Panc1 (cell line): ENCODE measurements around the gene SIGLEC7. TPM values are rescaled to one million over a fixed set of nuclear protein-coding genes. Genes with fewer than 3 reads are reported as not detected.

Experiments used
- ATAC-seq: fragments of 200-7000 bp; cut with Tn5 transposase; 2 replicates; pipeline ENCODE4 v1.9.1; 2020; ENCODE audit warnings: mild to moderate bottlenecking, moderate library complexity
- BruUV-seq: library from RNA; stranded (reverse); fragments of 400-500 nt; replicated peaks from 2 replicates; lab custom pipeline; 2021; lab: Mats Ljungman, UMichigan
- CTCF ChIA-PET: fragments of 300-600 bp; sonication (Branson Sonifier 250); formaldehyde crosslinking; loops from one replicate; lab custom pipeline; 2022; ENCODE audit warnings: antibody characterized with exemption; lab: Charles Lee
- POLR2A ChIA-PET: fragments of 300-600 bp; sonication (Branson Sonifier 250); formaldehyde crosslinking; loops from one replicate; lab custom pipeline; 2022; ENCODE audit warnings: antibody characterized with exemption; lab: Charles Lee
- DNase-seq: peaks from one replicate; pipeline ENCODE4 v3.0.0-alpha.2; 2010; ENCODE audit warnings: low read depth, low spot score
- H3K27ac ChIP-seq: 2 replicates; pipeline ENCODE4 v1.5.1; 2011; ENCODE audit warnings: mild to moderate bottlenecking, low read length, inconsistent platforms
- H3K27me3 ChIP-seq: fragments of 200-500 bp; sonication (Bioruptor generic); 2 replicates; pipeline ENCODE4 v1.6.0; 2014; ENCODE audit warnings: low read length, inconsistent platforms; ENCODE audit not compliant: control insufficient read depth, insufficient read depth
- H3K36me3 ChIP-seq: fragments of 200-500 bp; sonication (Bioruptor generic); 2 replicates; pipeline ENCODE4 v1.5.1; 2014; ENCODE audit warnings: inconsistent platforms, mild to moderate bottlenecking, low read length, moderate library complexity; ENCODE audit not compliant: control insufficient read depth, insufficient read depth
- H3K4me1 ChIP-seq: 2 replicates; pipeline ENCODE4 v1.5.1; 2011; ENCODE audit warnings: inconsistent platforms, mild to moderate bottlenecking, low read length, moderate library complexity; ENCODE audit not compliant: control insufficient read depth, insufficient read depth
- H3K4me3 ChIP-seq, 2 experiments: 2 replicates each; pipeline ENCODE4 v1.5.1; 2011 to 2012; ENCODE audit warnings: low read depth in 2 of 2, low read length in 2 of 2, mild to moderate bottlenecking in 2 of 2, inconsistent platforms in 1 of 2, moderate library complexity in 1 of 2
- H3K9me3 ChIP-seq: fragments of 200-500 bp; sonication (Bioruptor generic); 2 replicates; pipeline ENCODE4 v1.5.1; 2014; ENCODE audit warnings: low read depth, mild to moderate bottlenecking, inconsistent platforms, low read length, moderate library complexity; ENCODE audit not compliant: control insufficient read depth, insufficient read depth
- CTCF ChIP-seq: fragments of 450-650 bp; IDR thresholded peaks from 2 replicates; pipeline ENCODE4 v1.5.1; 2017; ENCODE audit warnings: mild to moderate bottlenecking
- POLR2AphosphoS5 ChIP-seq: IDR thresholded peaks from 2 replicates; pipeline ENCODE4 v1.6.1; 2012; ENCODE audit warnings: mild to moderate bottlenecking, low read depth, low read length, moderate library complexity
- SIN3A ChIP-seq: IDR thresholded peaks from 2 replicates; pipeline ENCODE4 v1.6.1; 2012; ENCODE audit warnings: low read depth, mild to moderate bottlenecking, low read length, moderate library complexity, borderline replicate concordance; ENCODE audit not compliant: insufficient read depth
- TCF7L2 ChIP-seq: IDR thresholded peaks from 2 replicates; pipeline ENCODE4 v1.6.1; 2011; ENCODE audit warnings: mild to moderate bottlenecking, low read depth, low read length, inconsistent platforms
- in situ Hi-C: cut with HindIII; loops from 2 replicates; pipeline ENCODE4 v1.10.0; 2016; ENCODE audit warnings: low sequenced_read_pairs, low pct_unique_long_range_greater_than_20kb
- intact Hi-C: fragments of 100-400 bp; cut with micrococcal nuclease; formaldehyde crosslinking; loops from one replicate; pipeline ENCODE4 v1.10.0; 2022; ENCODE audit not compliant: unreplicated experiment
- total RNA-seq: library from RNA; stranded (reverse); gene quantifications from one replicate; pipeline ENCODE4 v1.2.1, GENCODE V29; 2021; ENCODE audit not compliant: unreplicated experiment
- TF ChIP-seq, protein P1 (sequence below), 2 experiments: IDR thresholded peaks; 2 replicates each; pipeline ENCODE4 v1.6.1; 2011 to 2012; ENCODE audit warnings: low read depth in 2 of 2, control low read depth in 1 of 2, low read length in 1 of 2, mild to moderate bottlenecking in 1 of 2, moderate library complexity in 1 of 2; ENCODE audit not compliant: insufficient read depth in 1 of 2

The SIGLEC7 gene
- total RNA-seq, 1 experiment from 2014 or later = not detected

DNA sequence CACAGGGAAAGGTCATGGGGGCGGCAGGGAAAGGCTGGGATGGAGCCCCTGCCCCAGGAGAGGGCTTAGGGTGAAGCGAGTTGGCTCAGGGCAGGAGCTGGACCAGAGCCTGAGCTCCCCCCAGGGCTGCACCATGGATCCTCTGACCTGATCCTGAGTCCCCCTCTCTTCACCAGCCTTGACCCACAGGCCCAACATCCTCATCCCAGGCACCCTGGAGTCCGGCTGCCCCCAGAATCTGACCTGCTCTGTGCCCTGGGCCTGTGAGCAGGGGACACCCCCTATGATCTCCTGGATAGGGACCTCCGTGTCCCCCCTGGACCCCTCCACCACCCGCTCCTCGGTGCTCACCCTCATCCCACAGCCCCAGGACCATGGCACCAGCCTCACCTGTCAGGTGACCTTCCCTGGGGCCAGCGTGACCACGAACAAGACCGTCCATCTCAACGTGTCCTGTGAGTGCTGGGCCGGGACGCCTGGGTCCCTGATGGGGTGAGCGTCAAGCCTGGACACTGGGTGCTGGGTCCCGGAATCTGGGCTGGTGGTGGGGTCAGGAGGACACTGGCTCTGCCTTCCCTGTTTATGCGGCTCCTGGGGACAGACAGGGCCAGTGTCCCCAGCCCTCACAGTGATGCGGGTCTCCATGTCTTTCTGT lies 16.6 kb upstream of the SIGLEC7 start:
- DNase-seq (no peak), ATAC-seq (no peak)
- in situ Hi-C loops = no loop called here
- intact Hi-C loops = no loop called here
- BruUV-seq = no TSS peak
- no peak overlapping the region for H3K27ac ChIP-seq
- ChIA-PET CTCF (no interaction called here), POLR2A (no interaction called here)
- H3K9me3 ChIP-seq = no peaks in the 10 kb centered on the region
- no peak overlapping the region for H3K4me3 ChIP-seq
- no peaks in the 10 kb centered on the region for H3K4me1 ChIP-seq
- no peaks in the 10 kb centered on the region for H3K27me3 ChIP-seq
- H3K36me3 ChIP-seq = no peaks in the 10 kb centered on the region
- TF ChIP-seq TCF7L2 (no peak), CTCF (no peak), SIN3A (no peak), POLR2AphosphoS5 (no peak)
- TF ChIP-seq, protein P1, sequence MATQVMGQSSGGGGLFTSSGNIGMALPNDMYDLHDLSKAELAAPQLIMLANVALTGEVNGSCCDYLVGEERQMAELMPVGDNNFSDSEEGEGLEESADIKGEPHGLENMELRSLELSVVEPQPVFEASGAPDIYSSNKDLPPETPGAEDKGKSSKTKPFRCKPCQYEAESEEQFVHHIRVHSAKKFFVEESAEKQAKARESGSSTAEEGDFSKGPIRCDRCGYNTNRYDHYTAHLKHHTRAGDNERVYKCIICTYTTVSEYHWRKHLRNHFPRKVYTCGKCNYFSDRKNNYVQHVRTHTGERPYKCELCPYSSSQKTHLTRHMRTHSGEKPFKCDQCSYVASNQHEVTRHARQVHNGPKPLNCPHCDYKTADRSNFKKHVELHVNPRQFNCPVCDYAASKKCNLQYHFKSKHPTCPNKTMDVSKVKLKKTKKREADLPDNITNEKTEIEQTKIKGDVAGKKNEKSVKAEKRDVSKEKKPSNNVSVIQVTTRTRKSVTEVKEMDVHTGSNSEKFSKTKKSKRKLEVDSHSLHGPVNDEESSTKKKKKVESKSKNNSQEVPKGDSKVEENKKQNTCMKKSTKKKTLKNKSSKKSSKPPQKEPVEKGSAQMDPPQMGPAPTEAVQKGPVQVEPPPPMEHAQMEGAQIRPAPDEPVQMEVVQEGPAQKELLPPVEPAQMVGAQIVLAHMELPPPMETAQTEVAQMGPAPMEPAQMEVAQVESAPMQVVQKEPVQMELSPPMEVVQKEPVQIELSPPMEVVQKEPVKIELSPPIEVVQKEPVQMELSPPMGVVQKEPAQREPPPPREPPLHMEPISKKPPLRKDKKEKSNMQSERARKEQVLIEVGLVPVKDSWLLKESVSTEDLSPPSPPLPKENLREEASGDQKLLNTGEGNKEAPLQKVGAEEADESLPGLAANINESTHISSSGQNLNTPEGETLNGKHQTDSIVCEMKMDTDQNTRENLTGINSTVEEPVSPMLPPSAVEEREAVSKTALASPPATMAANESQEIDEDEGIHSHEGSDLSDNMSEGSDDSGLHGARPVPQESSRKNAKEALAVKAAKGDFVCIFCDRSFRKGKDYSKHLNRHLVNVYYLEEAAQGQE (IDR thresholded peaks at IDR 0.05; ENCODE audit: insufficient read depth in 1 of 2, low read depth in 2 of 2, low read length in 1 of 2) = no peak

DNA sequence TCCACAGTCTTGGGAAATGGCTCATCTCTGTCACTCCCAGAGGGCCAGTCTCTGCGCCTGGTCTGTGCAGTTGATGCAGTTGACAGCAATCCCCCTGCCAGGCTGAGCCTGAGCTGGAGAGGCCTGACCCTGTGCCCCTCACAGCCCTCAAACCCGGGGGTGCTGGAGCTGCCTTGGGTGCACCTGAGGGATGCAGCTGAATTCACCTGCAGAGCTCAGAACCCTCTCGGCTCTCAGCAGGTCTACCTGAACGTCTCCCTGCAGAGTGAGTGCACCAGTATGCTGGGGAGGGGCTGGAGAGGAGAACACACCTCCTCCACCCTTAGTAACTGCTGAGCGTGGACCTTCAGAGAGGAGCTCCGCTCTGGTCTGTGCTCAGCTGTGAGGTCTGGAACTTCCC lies 15.1 kb upstream of the SIGLEC7 start:
- no peak for DNase-seq
- Histone ChIP-seq H3K4me3 (no peak overlapping the region), H3K9me3 (no peaks in the 10 kb centered on the region), H3K36me3 (no peaks in the 10 kb centered on the region), H3K27ac (no peak overlapping the region), H3K4me1 (no peaks in the 10 kb centered on the region), H3K27me3 (no peaks in the 10 kb centered on the region)
- TF ChIP-seq, protein P1 (IDR thresholded peaks at IDR 0.05; ENCODE audit: insufficient read depth in 1 of 2, low read depth in 2 of 2, low read length in 1 of 2) = no peak
- no peak for TF ChIP-seq POLR2AphosphoS5
- ChIA-PET POLR2A (no interaction called here), CTCF (interaction anchor here (0.6 kb wide), 1 partner anchor 17 kb away, joined by 8 read pairs; no protein-coding TSS in a partner anchor)
- BruUV-seq = no TSS peak
- no peak for ATAC-seq
- intact Hi-C loops = no loop called here
- in situ Hi-C loops = no loop called here
